Retinal pigment epithelial cell (primary cell): ENCODE results near the gene FRMD4B.

ENCODE experiments used
- DNase-seq: peaks from one replicate; pipeline ENCODE4 v3.0.0-alpha.2; 2010; ENCODE audit warnings: low read depth
- H3K4me3 ChIP-seq: 2 replicates; pipeline ENCODE4 v1.5.1; 2011; ENCODE audit warnings: mild to moderate bottlenecking, low read length, control low read depth, moderate library complexity
- TF ChIP-seq, protein P1 (sequence below): conservative IDR thresholded peaks from 2 replicates; pipeline ENCODE4 v1.5.1; 2011; ENCODE audit warnings: low read depth, low read length, control low read depth, inconsistent platforms

FRMD4B gene

DNA sequence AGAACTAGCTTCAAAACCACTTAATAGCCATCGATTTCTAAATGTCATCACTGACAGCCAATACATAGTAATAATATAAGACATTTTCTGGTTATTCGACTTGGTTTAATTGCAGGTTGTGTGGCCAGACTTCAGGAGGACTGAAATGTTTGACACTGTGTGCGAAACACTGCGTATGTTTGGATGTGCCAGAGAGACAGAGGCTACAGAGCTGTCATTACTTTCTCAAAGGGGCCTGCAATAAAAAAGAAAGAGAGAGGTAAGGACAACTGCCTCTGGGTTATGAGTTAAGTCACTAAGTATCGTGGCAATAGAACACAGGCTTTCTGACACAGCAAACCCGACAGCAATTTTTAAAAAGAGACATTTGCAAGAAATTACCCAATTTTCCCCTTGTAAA, 264.4 kb downstream of the FRMD4B start:
- TF ChIP-seq, protein P1, sequence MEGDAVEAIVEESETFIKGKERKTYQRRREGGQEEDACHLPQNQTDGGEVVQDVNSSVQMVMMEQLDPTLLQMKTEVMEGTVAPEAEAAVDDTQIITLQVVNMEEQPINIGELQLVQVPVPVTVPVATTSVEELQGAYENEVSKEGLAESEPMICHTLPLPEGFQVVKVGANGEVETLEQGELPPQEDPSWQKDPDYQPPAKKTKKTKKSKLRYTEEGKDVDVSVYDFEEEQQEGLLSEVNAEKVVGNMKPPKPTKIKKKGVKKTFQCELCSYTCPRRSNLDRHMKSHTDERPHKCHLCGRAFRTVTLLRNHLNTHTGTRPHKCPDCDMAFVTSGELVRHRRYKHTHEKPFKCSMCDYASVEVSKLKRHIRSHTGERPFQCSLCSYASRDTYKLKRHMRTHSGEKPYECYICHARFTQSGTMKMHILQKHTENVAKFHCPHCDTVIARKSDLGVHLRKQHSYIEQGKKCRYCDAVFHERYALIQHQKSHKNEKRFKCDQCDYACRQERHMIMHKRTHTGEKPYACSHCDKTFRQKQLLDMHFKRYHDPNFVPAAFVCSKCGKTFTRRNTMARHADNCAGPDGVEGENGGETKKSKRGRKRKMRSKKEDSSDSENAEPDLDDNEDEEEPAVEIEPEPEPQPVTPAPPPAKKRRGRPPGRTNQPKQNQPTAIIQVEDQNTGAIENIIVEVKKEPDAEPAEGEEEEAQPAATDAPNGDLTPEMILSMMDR, result no peak
- DNase-seq, result no peak
- H3K4me3 ChIP-seq, result no peak overlapping the region

DNA sequence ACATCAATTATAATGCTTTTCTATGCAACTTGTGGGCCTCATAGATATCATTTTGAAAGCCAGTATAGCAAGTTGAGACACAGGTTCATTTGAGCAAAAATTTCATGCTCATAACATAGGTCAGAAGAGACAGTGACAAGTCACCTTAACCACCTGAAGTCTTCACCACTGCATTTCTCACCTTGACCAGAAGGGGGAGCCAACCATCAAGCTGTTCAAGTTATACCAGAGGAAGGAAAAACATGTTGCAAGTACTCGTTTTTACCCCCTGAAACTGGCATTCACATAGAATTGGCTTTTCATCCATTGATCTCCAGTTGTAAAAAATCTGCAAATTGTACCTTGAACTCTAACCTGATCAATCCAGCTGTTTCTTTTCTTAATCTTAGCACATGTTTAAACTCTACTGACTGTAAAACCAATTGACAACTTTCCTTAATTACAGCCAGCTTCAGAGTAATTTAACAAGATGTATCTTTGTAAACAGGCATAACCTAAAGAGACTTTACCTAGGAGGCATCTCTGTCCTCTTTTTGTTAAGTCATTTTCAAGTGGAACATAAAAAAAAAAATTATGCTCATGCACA, 264.9 kb downstream of the FRMD4B start:
- DNase-seq, result peak; percentile 37
- TF ChIP-seq, protein P1, result peak; percentile 98
- no peak overlapping the region for H3K4me3 ChIP-seq
